PC-9 (cell line): ENCODE measurements around the gene CARTPT. TPM values are rescaled to one million over a fixed set of nuclear protein-coding genes. Genes with fewer than 3 reads are reported as not detected.

ENCODE experiments used
- BruUV-seq: library from RNA; stranded (reverse); fragments of 400-500 nt; replicated peaks from 2 replicates; lab custom pipeline; 2021; lab: Mats Ljungman, UMichigan
- CTCF ChIA-PET: fragments of 300-600 bp; sonication (Branson Sonifier 250); formaldehyde crosslinking; loops from one replicate; lab custom pipeline; 2022; ENCODE audit warnings: antibody characterized with exemption; lab: Charles Lee
- POLR2A ChIA-PET: fragments of 300-600 bp; sonication (Branson Sonifier 250); formaldehyde crosslinking; loops from one replicate; lab custom pipeline; 2022; ENCODE audit warnings: antibody characterized with exemption; ENCODE audit not compliant: unreplicated experiment; lab: Charles Lee
- DNase-seq, 2 experiments: peaks; one replicate each; pipeline versions ENCODE4 v3.0.0 to v3.0.0-alpha.2; 2015 to 2022; ENCODE audit warnings: mixed read lengths in 1 of 2
- H2AFZ ChIP-seq: fragments of 200-600 bp; sonication (generic); 2 replicates; pipeline ENCODE4 v1.8.1; 2017; ENCODE audit warnings: antibody characterized with exemption
- H3F3A ChIP-seq: fragments of 200-600 bp; sonication (generic); 2 replicates; pipeline ENCODE4 v1.8.1; 2017; ENCODE audit warnings: antibody characterized with exemption, mild to moderate bottlenecking, low read depth; ENCODE audit not compliant: insufficient read depth
- H3K27ac ChIP-seq: fragments of 200-600 bp; sonication (generic); 2 replicates; pipeline ENCODE4 v1.6.1; 2016; ENCODE audit warnings: mixed run types
- H3K27me3 ChIP-seq: fragments of 200-600 bp; sonication (generic); 2 replicates; pipeline ENCODE4 v1.6.1; 2016; ENCODE audit warnings: low read depth, mixed run types; ENCODE audit not compliant: insufficient read depth
- H3K36me3 ChIP-seq: fragments of 200-600 bp; sonication (generic); 2 replicates; pipeline ENCODE4 v1.6.1; 2016; ENCODE audit warnings: low read depth, mixed run types
- H3K4me1 ChIP-seq: fragments of 200-600 bp; sonication (generic); replicated peaks from 2 replicates; pipeline ENCODE4 v1.6.1; 2016; ENCODE audit warnings: mixed run types; ENCODE audit not compliant: insufficient read depth
- H3K4me2 ChIP-seq: fragments of 200-600 bp; sonication (generic); 2 replicates; pipeline ENCODE4 v1.6.1; 2017; ENCODE audit warnings: mixed run types
- H3K4me3 ChIP-seq: fragments of 200-600 bp; sonication (generic); 2 replicates; pipeline ENCODE4 v1.6.1; 2016; ENCODE audit warnings: mixed run types
- H3K79me2 ChIP-seq: fragments of 200-600 bp; sonication (generic); 2 replicates; pipeline ENCODE4 v1.6.1; 2017; ENCODE audit warnings: low read depth, mixed run types
- H3K9me2 ChIP-seq: fragments of 200-600 bp; sonication (generic); 2 replicates; pipeline ENCODE4 v1.8.1; 2017; ENCODE audit warnings: mild to moderate bottlenecking; ENCODE audit not compliant: insufficient read depth
- H3K9me3 ChIP-seq: fragments of 200-600 bp; sonication (generic); 2 replicates; pipeline ENCODE4 v1.8.1; 2016; ENCODE audit warnings: low read depth; ENCODE audit not compliant: insufficient read depth
- H4K20me1 ChIP-seq: fragments of 200-600 bp; sonication (generic); 2 replicates; pipeline ENCODE4 v1.8.1; 2017; ENCODE audit not compliant: insufficient read depth
- EZH2 ChIP-seq: fragments of 200-600 bp; sonication (generic); IDR thresholded peaks from 2 replicates; pipeline ENCODE4 v1.8.0; 2017; ENCODE audit warnings: antibody characterized with exemption, low read depth
- intact Hi-C: fragments of 100-400 bp; cut with micrococcal nuclease; formaldehyde crosslinking; loops from one replicate; pipeline ENCODE4 v1.10.0; 2022; ENCODE audit not compliant: unreplicated experiment
- total RNA-seq: library from RNA; stranded (reverse); gene quantifications from 2 replicates; pipeline ENCODE4 v1.2.3, GENCODE V29; 2021
- TF ChIP-seq, protein P1 (sequence below): fragments of 200-600 bp; sonication (generic); conservative IDR thresholded peaks from 2 replicates; pipeline ENCODE4 v1.6.1; 2017; ENCODE audit warnings: mixed run types, antibody characterized with exemption, mild to moderate bottlenecking, moderate library complexity

Gene CARTPT
- total RNA-seq, 1 experiment from 2014 or later = not detected

DNA sequence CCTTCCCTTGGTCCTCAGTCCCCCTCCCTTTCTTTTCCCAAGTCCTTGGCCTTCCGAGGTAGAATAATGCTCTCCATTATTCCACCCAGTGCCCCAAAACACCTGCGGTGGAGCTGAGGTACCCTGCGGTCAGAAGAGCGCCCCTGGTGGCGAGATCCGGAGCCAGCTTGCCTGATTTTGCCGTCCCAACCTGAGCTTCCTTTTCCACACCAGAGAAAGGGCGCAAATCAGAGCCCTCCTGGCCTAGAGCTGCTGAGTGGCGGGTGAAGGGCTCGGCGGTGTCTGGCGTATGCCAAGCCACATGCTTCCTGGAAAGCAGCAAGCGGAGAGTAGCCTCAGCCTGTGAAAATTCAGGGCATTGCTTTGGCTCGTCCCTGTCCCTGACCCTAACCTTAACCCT is 21.1 kb upstream of the CARTPT start:
- Histone ChIP-seq H4K20me1 (no peaks in the 10 kb centered on the region), H3K9me3 (no peaks in the 10 kb centered on the region), H3K4me2 (no peak overlapping the region), H2AFZ (no peak overlapping the region), H3K36me3 (no peaks in the 10 kb centered on the region), H3K4me3 (no peak overlapping the region), H3K27ac (no peak overlapping the region), H3K4me1 (0 out of 2 replicates have a peak, but pooled peaks cover 5% of the 10 kb centered on the region), H3K27me3 (no peaks in the 10 kb centered on the region), H3K79me2 (no peaks in the 10 kb centered on the region), H3F3A (no peaks in the 10 kb centered on the region), H3K9me2 (no peaks in the 10 kb centered on the region)
- POLR2A ChIA-PET = no interaction called here
- intact Hi-C loops = no loop called here
- no TSS peak for BruUV-seq
- DNase-seq = no peak
- CTCF ChIA-PET = interaction anchor here (0.5 kb wide), 1 partner anchor 202 kb away, joined by 3 read pairs; no protein-coding TSS in a partner anchor
- TF ChIP-seq, protein P1, sequence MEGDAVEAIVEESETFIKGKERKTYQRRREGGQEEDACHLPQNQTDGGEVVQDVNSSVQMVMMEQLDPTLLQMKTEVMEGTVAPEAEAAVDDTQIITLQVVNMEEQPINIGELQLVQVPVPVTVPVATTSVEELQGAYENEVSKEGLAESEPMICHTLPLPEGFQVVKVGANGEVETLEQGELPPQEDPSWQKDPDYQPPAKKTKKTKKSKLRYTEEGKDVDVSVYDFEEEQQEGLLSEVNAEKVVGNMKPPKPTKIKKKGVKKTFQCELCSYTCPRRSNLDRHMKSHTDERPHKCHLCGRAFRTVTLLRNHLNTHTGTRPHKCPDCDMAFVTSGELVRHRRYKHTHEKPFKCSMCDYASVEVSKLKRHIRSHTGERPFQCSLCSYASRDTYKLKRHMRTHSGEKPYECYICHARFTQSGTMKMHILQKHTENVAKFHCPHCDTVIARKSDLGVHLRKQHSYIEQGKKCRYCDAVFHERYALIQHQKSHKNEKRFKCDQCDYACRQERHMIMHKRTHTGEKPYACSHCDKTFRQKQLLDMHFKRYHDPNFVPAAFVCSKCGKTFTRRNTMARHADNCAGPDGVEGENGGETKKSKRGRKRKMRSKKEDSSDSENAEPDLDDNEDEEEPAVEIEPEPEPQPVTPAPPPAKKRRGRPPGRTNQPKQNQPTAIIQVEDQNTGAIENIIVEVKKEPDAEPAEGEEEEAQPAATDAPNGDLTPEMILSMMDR = peak; percentile 43; the same call in 1 of the 2 replicates
- TF ChIP-seq EZH2 = no peak

- Histone ChIP-seq H3K9me2 (no peaks in the 10 kb centered on the region), H3K4me1 (0 out of 2 replicates have a peak, but pooled peaks cover 5% of the 10 kb centered on the region), H3K79me2 (no peaks in the 10 kb centered on the region), H3K4me3 (no peak overlapping the region), H3F3A (no peaks in the 10 kb centered on the region), H3K27ac (no peak overlapping the region), H3K4me2 (no peak overlapping the region), H2AFZ (no peak overlapping the region), H3K9me3 (no peaks in the 10 kb centered on the region), H3K27me3 (no peaks in the 10 kb centered on the region), H4K20me1 (no peaks in the 10 kb centered on the region), H3K36me3 (no peaks in the 10 kb centered on the region)
- POLR2A ChIA-PET = no interaction called here
- CTCF ChIA-PET = no interaction called here
- TF ChIP-seq, protein P1 = no peak
- no peak for TF ChIP-seq EZH2
- intact Hi-C loops = no loop called here
- no peak for DNase-seq
- BruUV-seq = no TSS peak
Measured at GRCh38 chr5:71699233-71699632, 19.8 kb upstream of the CARTPT start.

DNA sequence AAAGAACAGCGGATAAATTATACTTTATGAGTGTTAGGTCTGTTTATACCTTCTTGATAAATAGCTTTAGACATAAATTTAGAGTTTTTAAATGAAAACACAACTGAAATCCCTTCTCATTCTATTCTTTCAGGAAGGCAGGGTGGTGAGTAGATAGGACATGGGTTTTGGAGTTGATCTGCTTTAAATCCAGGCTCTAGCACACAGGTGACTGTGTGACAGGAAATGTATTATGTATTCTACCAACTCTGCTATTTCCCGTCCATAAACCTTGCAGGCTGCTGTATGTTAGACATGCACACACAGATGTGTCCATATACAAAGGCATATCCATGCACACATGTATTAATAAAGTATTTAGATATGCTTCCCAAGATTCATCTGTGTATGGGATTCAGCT is 19.3 kb upstream of the CARTPT start:
- no TSS peak for BruUV-seq
- H3K9me3 ChIP-seq = no peaks in the 10 kb centered on the region
- intact Hi-C loops = no loop called here
- no peak overlapping the region for H3K4me3 ChIP-seq
- no peaks in the 10 kb centered on the region for H4K20me1 ChIP-seq
- CTCF ChIA-PET = no interaction called here
- H3K27ac ChIP-seq = no peak overlapping the region
- no peaks in the 10 kb centered on the region for H3K27me3 ChIP-seq
- H3K9me2 ChIP-seq = no peaks in the 10 kb centered on the region
- H3F3A ChIP-seq = no peaks in the 10 kb centered on the region
- H3K4me2 ChIP-seq = no peak overlapping the region
- no peaks in the 10 kb centered on the region for H3K36me3 ChIP-seq
- H2AFZ ChIP-seq = no peak overlapping the region
- H3K4me1 ChIP-seq = 0 out of 2 replicates have a peak, but pooled peaks cover 5% of the 10 kb centered on the region
- TF ChIP-seq, protein P1 = no peak
- TF ChIP-seq EZH2 = no peak
- POLR2A ChIA-PET = no interaction called here
- DNase-seq = no peak
- no peaks in the 10 kb centered on the region for H3K79me2 ChIP-seq
